ENCODE results near the gene PCA3.

PCA3 gene

DNA sequence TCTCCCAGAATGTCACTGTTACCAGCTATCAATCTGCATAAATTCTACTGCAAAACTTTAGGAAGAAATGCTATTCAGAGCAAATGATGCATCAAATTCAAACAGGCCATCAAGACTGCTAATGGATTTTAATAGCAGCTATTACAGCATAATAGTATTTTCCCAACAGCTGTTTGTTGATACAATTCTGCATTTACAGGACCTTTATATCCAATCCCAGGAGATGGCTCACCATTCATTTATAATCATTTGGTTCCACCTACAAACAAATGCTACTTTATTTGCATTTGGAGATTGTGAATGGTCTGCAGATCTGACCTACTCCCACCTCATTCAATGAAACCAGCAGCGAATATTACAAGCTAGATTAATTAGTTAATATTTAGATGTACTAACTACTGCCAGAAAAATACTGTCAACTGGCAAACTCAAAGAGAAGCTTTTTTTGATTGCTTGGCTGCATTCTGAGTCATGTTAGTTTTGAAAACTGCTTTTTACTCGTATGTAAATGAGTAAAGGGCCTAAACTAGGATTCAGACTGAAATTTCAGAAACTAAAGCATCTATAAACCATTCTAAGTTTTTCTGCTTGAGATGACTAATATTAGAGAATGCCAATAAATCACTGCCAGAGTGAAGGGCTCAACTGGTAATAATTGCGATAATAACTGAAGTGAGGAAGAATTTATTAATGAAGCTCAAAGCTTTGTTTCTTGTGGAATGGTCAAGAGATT, 7.1 kb upstream of the PCA3 start:
- H3K4me3 ChIP-seq (ENCODE audit: low read depth, low read length) = no peak overlapping the region

DNA sequence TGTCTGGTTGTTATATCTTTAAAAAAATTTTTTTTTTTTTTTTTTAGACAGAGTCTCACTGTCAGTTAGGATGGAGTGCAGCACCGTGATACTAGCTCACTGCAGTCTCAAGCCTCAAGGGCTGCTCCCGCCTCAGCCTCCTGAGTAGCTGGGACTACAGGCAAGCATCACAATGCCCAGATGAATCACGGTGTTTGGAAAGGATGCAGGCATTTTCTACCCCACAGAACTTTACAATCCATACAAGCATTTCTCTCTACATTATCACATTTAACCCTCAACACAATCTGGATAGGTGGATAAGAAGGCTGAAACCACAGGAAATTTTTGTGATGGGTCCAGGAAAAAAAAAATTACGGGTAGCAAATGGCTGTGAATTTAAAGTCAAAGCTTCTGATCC, 5.8 kb upstream of the PCA3 start:
- no peak overlapping the region for H3K4me3 ChIP-seq (ENCODE audit: low read depth, low read length)

DNA sequence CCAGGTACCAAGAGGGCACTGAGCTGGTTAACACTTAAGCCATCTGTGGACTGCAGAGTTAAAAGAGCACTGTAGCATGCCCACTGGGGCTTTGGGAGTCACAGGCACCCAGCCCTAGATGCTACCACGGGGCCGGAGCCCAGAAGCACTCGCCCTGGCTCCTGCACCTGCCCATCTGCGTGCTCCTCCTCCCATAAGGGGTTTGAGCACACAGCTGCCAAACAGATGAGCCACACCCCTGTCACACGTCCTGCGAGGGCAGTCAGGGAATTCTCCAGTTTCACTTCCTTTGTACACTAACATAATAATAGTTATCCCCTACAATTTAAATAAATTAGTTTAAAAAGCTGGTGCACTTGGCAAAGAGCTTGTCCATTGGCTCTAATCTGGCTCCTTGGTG, 4.5 kb upstream of the PCA3 start:
- H3K4me3 ChIP-seq (ENCODE audit: low read depth, low read length) = no peak overlapping the region

DNA sequence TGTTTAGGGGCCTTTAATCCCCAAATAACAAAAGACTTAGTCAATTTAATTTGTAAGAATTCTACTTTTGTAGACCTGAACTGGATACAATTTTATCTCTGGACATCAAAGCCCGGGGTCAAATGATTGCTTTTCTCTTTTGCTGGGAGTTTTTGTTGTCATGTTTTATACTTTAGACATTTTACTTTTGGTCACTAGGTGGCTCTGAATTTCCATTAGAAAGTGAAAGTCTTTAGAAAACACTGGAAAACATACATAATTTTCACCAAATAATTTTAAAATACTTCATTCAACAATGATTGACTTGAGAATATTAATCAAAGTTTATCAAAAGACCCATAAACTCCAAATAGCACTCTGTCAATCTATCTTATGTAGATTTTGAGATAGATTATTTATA, 2.8 kb upstream of the PCA3 start:
- H3K4me3 ChIP-seq (ENCODE audit: low read depth, low read length) = no peak overlapping the region

DNA sequence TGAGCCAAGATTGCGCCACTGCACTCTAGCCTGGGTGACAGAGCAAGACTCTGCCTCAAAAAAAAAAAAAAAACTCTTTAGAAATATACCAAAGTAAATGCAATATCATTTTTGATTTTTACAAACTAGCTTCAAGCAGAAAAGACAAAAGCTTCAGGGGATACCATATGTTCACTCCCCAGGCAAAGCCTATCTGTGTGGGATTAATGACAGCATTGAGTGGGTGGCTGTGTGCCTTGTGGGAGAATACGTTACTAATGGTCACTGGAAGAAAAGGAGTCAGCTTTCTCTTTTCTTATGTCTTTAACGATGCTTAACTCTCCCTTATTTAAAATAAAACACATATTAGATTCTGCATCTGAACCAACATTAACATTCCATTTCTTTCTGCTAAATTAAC, 1.9 kb downstream of the PCA3 start:
- H3K4me3 ChIP-seq (ENCODE audit: low read depth, low read length) = no peak overlapping the region

DNA sequence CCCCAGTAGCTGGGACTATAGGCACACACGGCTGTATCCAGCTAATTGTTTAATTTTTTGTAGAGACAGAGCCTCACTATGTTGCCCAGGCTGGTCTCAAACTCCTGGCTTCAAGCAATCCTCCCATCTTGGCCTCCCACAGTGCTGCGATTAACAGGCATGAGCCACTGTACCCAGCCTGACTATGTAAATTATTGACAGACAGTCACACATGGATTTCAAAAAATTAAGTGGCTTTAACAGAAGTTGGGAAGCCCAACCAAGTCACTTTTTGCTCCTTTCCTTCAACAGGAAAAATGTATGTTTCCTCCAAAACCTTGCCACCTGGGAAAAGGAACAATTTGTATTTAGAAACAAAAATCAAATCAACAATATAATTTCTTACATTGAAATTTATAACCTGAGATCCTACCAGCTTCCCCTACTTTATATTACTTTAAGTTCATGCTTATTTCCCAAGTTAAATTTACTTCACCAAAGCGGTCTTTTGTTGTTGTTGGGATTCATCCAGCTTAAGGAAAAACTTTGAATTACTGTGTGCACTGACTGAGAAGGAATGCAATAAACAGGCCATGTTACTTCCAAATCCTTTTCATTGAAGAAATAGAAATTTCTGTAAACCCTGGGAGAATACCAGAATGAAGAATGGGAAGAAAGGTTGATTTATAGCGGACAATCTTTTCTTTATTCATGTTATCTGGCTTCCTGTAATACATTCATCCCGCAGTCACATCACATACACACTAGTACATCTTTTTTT, 8.6 kb downstream of the PCA3 start:
- no peak overlapping the region for H3K4me3 ChIP-seq (ENCODE audit: low read depth, low read length)

DNA sequence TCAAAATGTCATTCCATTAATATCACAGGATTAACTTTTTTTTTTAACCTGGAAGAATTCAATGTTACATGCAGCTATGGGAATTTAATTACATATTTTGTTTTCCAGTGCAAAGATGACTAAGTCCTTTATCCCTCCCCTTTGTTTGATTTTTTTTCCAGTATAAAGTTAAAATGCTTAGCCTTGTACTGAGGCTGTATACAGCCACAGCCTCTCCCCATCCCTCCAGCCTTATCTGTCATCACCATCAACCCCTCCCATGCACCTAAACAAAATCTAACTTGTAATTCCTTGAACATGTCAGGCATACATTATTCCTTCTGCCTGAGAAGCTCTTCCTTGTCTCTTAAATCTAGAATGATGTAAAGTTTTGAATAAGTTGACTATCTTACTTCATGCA, 20.6 kb downstream of the PCA3 start:
- no peak overlapping the region for H3K4me3 ChIP-seq (ENCODE audit: low read depth, low read length)

DNA sequence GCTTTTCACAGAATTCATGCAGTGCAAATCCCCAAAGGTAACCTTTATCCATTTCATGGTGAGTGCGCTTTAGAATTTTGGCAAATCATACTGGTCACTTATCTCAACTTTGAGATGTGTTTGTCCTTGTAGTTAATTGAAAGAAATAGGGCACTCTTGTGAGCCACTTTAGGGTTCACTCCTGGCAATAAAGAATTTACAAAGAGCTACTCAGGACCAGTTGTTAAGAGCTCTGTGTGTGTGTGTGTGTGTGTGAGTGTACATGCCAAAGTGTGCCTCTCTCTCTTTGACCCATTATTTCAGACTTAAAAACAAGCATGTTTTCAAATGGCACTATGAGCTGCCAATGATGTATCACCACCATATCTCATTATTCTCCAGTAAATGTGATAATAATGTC, 21.3 kb downstream of the PCA3 start:
- H3K4me3 ChIP-seq (ENCODE audit: low read depth, low read length) = no peak overlapping the region

DNA sequence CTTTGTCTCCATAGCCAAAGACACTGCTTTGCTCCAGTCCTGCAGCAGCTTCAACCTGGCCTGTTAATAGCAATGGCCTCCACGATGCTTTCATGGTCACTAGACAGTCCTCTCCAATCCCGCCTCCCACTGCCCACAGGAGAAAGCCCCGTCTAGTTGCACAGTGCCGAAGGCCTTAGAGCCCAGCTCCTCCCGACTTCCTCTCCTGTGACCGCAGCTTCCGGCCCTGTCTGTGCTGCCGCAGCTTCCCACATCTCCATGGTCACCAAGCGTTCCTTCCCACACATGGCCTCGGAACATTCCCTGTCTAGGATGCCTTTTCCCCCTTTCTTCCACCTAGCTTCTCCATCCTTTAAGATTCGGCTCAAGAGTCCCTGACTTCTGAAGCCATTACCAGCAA, 23.4 kb downstream of the PCA3 start:
- no peak overlapping the region for H3K4me3 ChIP-seq (ENCODE audit: low read depth, low read length)

DNA sequence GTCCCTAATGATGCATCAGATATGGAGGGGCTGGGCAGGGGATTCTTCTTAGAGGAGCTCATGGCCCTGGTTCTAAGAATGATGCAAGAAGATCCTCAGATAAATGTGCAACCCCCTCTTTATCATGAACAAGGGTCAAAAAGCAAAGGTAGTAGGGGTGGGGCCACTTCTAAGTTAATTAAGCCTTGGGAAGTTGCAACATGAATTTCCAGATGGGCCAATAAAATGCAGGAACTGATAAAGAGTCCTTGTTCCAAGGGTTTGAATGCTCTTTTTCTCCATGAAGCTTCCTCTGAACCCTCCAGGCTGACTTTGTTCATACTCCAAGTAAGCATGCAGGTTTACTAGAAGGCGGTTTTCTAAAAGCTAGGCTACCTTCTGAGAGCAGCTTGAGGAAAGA, 25.6 kb downstream of the PCA3 start:
- H3K4me3 ChIP-seq (ENCODE audit: low read depth, low read length) = no peak overlapping the region

DNA sequence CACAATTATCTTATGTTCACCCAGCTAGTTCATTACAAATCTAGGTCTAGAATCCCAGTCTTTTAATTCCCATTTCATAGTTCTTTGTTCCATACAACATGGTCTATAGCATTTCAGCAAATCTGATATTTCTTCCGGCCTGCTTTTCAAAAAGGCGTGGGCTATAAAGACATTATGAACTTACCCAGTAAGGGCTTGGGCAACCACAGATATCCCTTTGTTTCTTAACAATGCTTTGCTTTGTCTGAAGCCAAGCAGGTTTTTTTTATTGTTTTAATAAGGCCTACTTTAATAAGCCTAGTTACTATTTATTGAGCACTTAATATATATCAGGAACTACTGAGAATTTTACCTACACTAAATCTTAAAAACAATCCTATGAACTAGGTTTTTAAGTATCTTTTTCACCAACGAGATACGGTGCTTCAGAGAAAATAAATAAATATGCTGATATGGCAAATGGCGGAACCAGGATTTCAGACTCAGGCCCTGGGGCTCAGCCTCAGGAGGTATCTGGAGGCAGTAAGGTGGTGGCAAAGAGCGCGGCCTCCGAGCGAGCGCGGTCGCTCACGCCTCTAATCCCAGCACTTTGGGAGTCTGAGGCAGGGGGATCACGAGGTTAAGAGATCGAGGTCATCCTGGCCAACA, 29.7 kb downstream of the PCA3 start:
- no peak overlapping the region for H3K4me3 ChIP-seq (ENCODE audit: low read depth, low read length)

DNA sequence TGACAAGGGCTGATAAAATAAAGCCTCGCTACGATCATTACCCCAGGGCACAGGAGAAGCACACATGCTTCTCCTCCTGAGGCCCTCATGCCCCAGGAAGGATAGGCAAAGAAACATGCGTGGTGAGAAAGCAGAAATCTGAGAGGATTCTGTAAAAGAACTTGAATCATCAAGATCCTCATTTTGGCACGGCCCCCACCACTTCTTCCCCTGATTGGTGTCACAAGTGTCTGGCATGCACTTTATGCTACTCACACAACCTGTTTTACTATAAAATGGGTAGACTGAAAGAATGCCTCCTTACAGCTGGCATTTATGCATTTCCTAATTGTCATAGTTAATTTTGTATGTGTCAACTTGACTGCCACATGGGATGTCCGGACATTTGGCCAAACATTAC, 32.1 kb downstream of the PCA3 start:
- no peak overlapping the region for H3K4me3 ChIP-seq (ENCODE audit: low read depth, low read length)

DNA sequence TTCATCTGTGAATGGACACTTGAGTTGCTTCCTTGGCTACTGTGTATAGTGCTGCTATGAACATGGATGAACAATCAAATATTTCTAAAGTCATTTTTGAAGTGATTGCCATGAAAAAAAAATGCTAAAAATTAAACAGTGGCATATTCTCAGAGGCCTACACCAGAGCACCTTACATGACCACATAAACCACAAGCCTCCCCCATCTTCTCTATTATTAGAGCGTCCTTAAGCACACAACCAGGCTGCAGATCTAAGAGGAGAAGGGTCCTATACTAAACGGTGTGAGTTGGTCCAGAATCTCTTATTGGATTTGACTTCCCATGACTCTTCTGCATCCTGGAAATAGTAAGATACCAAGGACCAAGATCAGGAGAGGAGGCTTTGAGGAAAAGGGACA, 34.3 kb downstream of the PCA3 start:
- H3K4me3 ChIP-seq (ENCODE audit: low read depth, low read length) = no peak overlapping the region

DNA sequence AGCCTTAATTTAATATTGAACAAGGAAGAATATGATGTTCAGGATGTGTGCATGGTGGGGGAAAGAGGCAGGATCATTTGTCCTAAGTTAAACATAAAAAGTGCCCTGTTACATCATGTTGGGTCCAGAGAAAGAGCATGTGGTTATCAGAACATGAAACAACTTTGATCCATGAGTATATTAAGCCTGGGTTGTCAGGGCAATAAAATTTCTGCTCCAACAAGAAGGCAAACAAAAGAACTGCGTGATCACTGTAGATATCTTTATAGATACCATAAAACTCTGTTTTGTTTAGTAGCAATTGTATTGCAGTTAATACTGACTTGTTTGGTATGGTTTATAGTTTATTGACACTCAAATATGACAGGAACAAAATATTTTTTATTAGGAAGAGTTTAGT, 35.2 kb downstream of the PCA3 start:
- no peak overlapping the region for H3K4me3 ChIP-seq (ENCODE audit: low read depth, low read length)

DNA sequence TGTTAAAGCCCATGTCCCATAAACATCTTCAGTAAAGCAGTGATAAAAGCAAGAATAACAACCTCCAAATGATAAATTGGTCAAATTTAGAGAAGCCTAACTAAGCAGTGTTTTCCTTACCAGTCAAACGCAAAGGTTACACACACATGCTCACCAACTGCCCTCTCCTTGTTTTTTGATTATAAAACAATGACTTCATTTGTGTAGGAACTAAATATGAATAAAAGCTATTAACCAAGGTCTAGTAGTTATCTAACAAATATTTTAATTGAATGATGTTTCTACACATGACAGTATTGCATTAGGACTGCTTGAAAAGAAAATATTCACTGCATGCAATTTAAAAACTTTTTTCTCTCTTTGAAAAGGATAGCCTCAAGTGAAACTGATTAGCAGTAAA, 36.7 kb downstream of the PCA3 start:
- H3K4me3 ChIP-seq (ENCODE audit: low read depth, low read length) = no peak overlapping the region

DNA sequence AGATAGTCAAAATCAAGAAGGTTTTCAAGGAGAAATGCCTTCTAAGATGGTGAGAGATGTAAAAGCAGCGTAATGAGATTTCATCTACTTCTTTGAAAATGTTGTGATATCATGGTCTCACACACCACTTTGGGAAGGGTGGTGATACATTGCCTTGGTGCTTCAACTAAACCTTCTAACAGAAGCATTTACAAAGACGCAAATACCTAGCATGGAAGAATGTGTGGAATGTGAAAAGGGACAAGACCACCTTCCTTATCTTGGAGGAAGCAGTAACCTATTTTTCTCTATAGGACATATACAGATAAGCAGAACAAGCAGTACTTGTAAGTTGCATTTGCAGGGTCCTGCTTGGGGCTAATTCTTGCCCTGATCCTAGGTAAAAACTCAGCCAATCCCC, 38.8 kb downstream of the PCA3 start:
- H3K4me3 ChIP-seq (ENCODE audit: low read depth, low read length) = no peak overlapping the region

DNA sequence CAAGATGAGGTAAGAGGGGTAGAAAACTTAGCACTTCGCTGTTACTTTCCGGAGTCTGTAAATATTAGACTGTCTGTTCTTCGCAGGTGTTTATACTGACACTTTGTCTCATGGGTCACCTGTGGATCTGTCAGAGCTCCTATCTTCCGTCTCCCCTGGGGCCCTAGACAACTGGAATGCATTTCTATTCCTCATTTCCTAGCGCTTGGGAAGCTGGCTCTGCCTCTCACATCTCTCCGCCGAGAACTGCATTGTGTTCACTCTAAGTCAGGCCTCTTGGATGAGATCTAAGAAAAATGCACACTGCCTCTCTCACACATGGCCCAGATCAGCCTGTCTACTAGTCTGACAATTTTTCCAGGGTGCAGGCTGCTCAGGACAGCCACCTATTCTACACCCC, 39.5 kb downstream of the PCA3 start:
- no peak overlapping the region for H3K4me3 ChIP-seq (ENCODE audit: low read depth, low read length)

DNA sequence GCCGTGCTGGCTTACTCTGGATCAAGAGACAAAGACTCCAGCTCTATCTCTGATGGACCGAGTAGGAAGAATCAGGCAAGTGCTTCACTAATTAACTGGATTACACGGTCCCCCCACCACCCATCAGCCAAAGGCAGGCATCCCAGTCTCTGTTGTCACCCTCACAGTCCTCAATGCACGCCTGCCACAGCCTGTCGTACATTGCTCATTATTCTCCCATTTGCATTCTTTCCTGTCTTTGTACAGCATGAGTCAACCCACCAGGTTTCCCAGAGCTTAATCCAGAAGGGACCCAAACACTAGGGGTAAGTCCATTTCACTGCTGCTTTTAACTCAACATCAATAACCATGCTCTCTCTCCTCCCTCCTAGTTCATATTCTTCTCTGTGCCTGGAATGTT, 44.4 kb downstream of the PCA3 start:
- H3K4me3 ChIP-seq (ENCODE audit: low read depth, low read length) = no peak overlapping the region

DNA sequence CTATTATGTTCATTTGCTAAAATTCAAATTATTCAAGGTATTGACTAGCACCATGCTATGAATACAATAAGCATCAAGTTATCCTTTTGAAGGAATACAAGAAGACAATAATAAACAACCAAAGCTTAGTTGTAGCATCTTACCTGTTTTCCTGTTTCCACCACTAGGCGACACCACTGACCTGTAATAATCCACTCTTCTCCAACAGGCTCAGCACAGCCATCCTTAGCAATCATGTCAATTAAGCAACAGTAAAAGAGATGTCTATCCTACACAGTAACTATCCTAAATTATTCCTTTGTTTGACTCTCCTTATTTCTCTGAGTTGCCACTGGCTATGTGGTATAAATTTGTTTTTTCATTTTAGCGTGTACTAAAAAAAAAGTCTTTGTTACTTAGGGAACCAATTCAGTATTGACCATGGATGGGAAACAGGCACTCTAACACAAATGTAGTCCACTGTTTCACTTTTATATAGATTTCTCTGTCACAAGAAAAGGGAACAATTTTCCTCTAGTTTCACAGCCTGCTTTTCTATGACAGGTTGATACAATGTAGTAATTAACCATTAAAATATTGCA, 46.2 kb downstream of the PCA3 start:
- H3K4me3 ChIP-seq (ENCODE audit: low read depth, low read length) = no peak overlapping the region

DNA sequence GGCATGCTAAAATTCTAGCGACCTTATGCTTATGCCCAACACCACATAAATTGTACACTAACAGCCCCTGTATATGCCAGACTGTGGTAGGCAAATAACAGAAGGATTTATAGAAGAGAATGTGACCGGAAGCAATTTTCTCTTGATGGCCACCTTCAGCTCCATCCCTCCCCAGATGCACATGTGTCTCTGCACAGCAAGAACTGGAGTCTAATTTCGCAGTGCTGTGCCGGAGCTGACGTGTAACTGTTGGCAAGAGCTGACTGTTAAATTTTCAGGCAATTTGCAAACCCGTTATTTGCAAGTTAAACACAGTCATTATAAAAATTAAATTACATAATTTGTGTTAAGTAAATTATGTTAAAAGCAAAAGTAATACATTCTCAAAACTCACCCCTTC, 48.4 kb downstream of the PCA3 start:
- no peak overlapping the region for H3K4me3 ChIP-seq (ENCODE audit: low read depth, low read length)

DNA sequence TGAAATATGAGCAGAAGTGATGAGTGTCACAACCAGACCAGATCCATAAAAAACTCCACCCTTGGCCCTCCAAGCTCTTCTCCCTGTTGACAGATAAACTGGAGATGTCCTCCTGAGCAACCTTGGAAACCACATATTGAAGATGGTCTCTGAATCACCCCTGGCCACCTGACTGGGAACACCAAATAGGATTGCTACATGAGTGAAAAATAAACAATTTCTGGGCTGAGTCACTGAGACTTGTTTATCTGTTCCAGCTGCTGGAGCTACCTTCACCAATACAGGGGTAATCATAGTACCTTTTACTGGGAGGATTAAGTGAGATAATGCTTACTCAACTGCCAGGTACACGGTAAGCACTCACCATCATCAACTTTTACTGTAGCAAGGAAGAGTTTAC, 53.3 kb downstream of the PCA3 start:
- H3K4me3 ChIP-seq (ENCODE audit: low read depth, low read length) = no peak overlapping the region

DNA sequence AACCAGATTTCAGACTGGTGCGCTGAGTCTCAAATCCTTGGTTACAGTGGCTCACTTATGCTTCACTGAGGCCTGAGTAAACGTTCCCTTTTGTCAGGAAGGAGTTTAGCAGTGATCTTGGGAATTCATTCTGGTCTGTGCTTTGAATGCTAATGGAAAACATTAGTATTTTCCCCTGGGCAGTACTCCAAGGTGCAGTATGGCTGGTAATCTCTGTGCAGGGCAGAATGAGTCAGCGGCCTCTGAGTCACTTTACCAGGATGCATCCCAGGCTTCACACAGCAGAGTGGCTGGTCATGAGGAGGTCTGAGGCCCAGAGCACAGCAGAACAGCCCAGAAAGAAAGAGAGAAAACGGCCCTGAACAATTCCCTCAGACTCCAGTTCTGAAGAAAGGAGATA, 54.0 kb downstream of the PCA3 start:
- H3K4me3 ChIP-seq (ENCODE audit: low read depth, low read length) = no peak overlapping the region

Data from iPS-11a (cell line).